GM19193 (cell line): ENCODE measurements around the gene LAD1.

Experiments used
- POLR2A ChIP-seq: IDR thresholded peaks from 4 replicates; pipeline ENCODE4 v1.6.1; 2011; ENCODE audit not compliant: insufficient read depth, insufficient read length; ENCODE audit errors: extremely low read depth

The LAD1 gene

GRCh38 chr1:201422026-201422425, 22.9 kb upstream of the LAD1 start:
- no peak for TF ChIP-seq POLR2A

- TF ChIP-seq POLR2A = no peak
Measured at GRCh38 chr1:201421041-201421440, 21.9 kb upstream of the LAD1 start.

- no peak for TF ChIP-seq POLR2A
Measured at GRCh38 chr1:201420608-201421002, 21.5 kb upstream of the LAD1 start.

GRCh38 chr1:201419746-201420607, 20.9 kb upstream of the LAD1 start:
- TF ChIP-seq POLR2A = no peak

- TF ChIP-seq POLR2A = no peak
Measured at GRCh38 chr1:201419256-201419655, 20.1 kb upstream of the LAD1 start.

- TF ChIP-seq POLR2A = no peak
Measured at GRCh38 chr1:201418461-201418860, 19.3 kb upstream of the LAD1 start.

- TF ChIP-seq POLR2A = no peak
Measured at GRCh38 chr1:201414051-201414738, 15.1 kb upstream of the LAD1 start.

GRCh38 chr1:201411292-201411691, 12.2 kb upstream of the LAD1 start:
- TF ChIP-seq POLR2A = no peak

- TF ChIP-seq POLR2A = no peak
Measured at GRCh38 chr1:201409440-201409839, 10.3 kb upstream of the LAD1 start.

GRCh38 chr1:201408834-201409200, 9.7 kb upstream of the LAD1 start:
- TF ChIP-seq POLR2A = no peak

GRCh38 chr1:201408176-201408833, 9.2 kb upstream of the LAD1 start:
- no peak for TF ChIP-seq POLR2A

- no peak for TF ChIP-seq POLR2A
Measured at GRCh38 chr1:201406831-201407406, 7.8 kb upstream of the LAD1 start.

- TF ChIP-seq POLR2A = peak; percentile 60
Measured at GRCh38 chr1:201405484-201405831, 6.3 kb upstream of the LAD1 start.

- no peak for TF ChIP-seq POLR2A
Measured at GRCh38 chr1:201404722-201405483, 5.8 kb upstream of the LAD1 start.

- TF ChIP-seq POLR2A = no peak
Measured at GRCh38 chr1:201404055-201404454, 4.9 kb upstream of the LAD1 start.
